Measurements from ENCODE around the gene ZNF283.

Gene ZNF283

GRCh38 chr19:43780706-43781525 is 46.2 kb upstream of the ZNF283 start, which contains the start of gene KCNN4:
TSS of gene KCNN4 (minus strand) at chr19:43780973. CDS start at chr19:43780861, 112 bp downstream.
- peaks cover 5% of the 10 kb centered on the region for H3K4me1 ChIP-seq (ENCODE audit: control insufficient read depth, insufficient read depth, low read length)
- TF ChIP-seq ZIC2 (tag by site-specific recombination; IDR thresholded peaks at IDR 0.05), result peak; percentile 48
- TF ChIP-seq FEZF1 (tag by site-specific recombination; IDR thresholded peaks at IDR 0.05), result no peak
- no peak for TF ChIP-seq YY2 (tag by site-specific recombination; IDR thresholded peaks at IDR 0.05)
- TF ChIP-seq ZNF112 (tag by site-specific recombination; IDR thresholded peaks at IDR 0.05), result no peak
- TF ChIP-seq GLIS1 (tag by site-specific recombination; IDR thresholded peaks at IDR 0.05), result peak; percentile 76
- peak; percentile 83; the same call in 1 of the 2 replicates for TF ChIP-seq ZNF280C (tag by site-specific recombination; IDR thresholded peaks at IDR 0.05)
- TF ChIP-seq ZNF146 (tag by site-specific recombination; IDR thresholded peaks at IDR 0.05), result no peak
- no peak for TF ChIP-seq ZNF350 (tag by site-specific recombination; IDR thresholded peaks at IDR 0.05)
- 0 out of 2 replicates have a peak, but pooled peaks have one; percentile 31 for TF ChIP-seq SP7 (tag by site-specific recombination; IDR thresholded peaks at IDR 0.05)
- TF ChIP-seq ZNF621 (tag by site-specific recombination; IDR thresholded peaks at IDR 0.05), result 0 out of 2 replicates have a peak, but pooled peaks have one; percentile 9
- 0 out of 2 replicates have a peak, but pooled peaks have one; percentile 18 for TF ChIP-seq ZNF133 (tag by site-specific recombination; IDR thresholded peaks at IDR 0.05)
- peak; percentile 41 for TF ChIP-seq SP3 (tag by site-specific recombination; IDR thresholded peaks at IDR 0.05)
- TF ChIP-seq ZNF747 (tag by site-specific recombination; IDR thresholded peaks at IDR 0.05), result peak; percentile 64; the same call in 1 of the 2 replicates
- TF ChIP-seq ZNF645 (tag by site-specific recombination; IDR thresholded peaks at IDR 0.05), result peak; percentile 75; the same call in 1 of the 2 replicates
- TF ChIP-seq ZNF311 (tag by site-specific recombination; IDR thresholded peaks at IDR 0.05; ENCODE audit: borderline replicate concordance), result peak; percentile 91; the same call in 1 of the 2 replicates
- TF ChIP-seq ZFHX2 (tag by site-specific recombination; conservative IDR thresholded peaks at IDR 0.05), result peak; percentile 81
- TF ChIP-seq ZNF692 (tag by site-specific recombination; IDR thresholded peaks at IDR 0.05), result no peak
- no peak for TF ChIP-seq ZNF792 (tag by site-specific recombination; IDR thresholded peaks at IDR 0.05)
- TF ChIP-seq SALL2 (tag by site-specific recombination; IDR thresholded peaks at IDR 0.05; ENCODE audit: borderline replicate concordance), result 0 out of 2 replicates have a peak, but pooled peaks have one; percentile 26
- no peak for TF ChIP-seq ZNF639 (tag by site-specific recombination; IDR thresholded peaks at IDR 0.05)
- no peak for TF ChIP-seq ZNF707 (tag by site-specific recombination; IDR thresholded peaks at IDR 0.05)
- TF ChIP-seq ZNF132 (tag by site-specific recombination; IDR thresholded peaks at IDR 0.05; ENCODE audit: borderline replicate concordance), result no peak
- TF ChIP-seq ZBTB21 (tag by site-specific recombination; IDR thresholded peaks at IDR 0.05), result peak; percentile 21; the same call in 1 of the 2 replicates
- TF ChIP-seq KLF17 (tag by site-specific recombination; IDR thresholded peaks at IDR 0.05), result peak; percentile 82
- peak; percentile 20; the same call in 1 of the 2 replicates for TF ChIP-seq ZNF398 (tag by site-specific recombination; IDR thresholded peaks at IDR 0.05)

More at GRCh38 chr19:43780706-43781525, 46.2 kb upstream of the ZNF283 start, which contains the start of gene KCNN4:
- Histone ChIP-seq H3K4me3 (ENCODE audit: low read depth, low read length) (no peak within 1 kb of the TSS), H3K36me3 (ENCODE audit: control insufficient read depth in 2 of 2, insufficient read depth in 1 of 2, low read length in 2 of 2) (no peaks in the 10 kb centered on the region), H3K9me3 (ENCODE audit: control insufficient read depth, insufficient read depth, low read depth, low read length) (no peaks in the 10 kb centered on the region), H3K27ac (ENCODE audit: extremely low read depth, low read depth, low read length) (no peak within 1 kb of the TSS)
- POLR2A ChIA-PET, result no interaction called here
- CTCF ChIA-PET, result interaction anchor here (0.5 to 17.4 kb wide), 5 partner anchors 9 to 226 kb away, joined by 3 to 203 read pairs (median 6); no protein-coding TSS in a partner anchor

Measured in HEK293 (cell line).